Measurements from ENCODE around the gene ITPR2.
"Not testable (repeated sequence)": the region's sequence is repeated elsewhere in the genome, so short reads cannot be mapped to it uniquely, and the experiment has no call there.

The ITPR2 gene

DNA sequence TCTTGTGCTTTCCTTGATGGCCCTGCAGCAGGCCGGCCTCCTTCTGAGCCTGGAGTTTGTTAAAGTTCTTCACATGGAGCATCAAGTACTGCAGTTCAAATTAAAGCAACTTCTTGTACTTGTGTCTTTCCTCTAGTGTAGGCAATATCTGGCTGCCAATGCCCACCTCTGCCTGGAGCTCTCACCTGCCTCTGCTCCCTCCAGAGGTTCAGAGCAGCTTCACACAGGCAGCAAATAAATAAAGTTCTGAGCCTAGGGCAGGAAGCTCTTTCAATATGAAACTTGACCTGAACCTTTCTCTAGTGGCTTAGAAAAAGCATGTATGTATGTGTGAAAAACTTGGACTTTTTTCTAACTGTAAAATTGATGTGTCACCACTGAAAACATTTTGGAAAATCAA, 65.9 kb downstream of the ITPR2 start:
- in situ Hi-C loops (cut with HindIII; ENCODE audit: low sequenced_read_pairs) = no loop called here

- in situ Hi-C loops (cut with HindIII; ENCODE audit: low sequenced_read_pairs) = no loop called here
These were observed 70.8 kb downstream of the ITPR2 start for GRCh38 chr12:26762186-26762585.

DNA sequence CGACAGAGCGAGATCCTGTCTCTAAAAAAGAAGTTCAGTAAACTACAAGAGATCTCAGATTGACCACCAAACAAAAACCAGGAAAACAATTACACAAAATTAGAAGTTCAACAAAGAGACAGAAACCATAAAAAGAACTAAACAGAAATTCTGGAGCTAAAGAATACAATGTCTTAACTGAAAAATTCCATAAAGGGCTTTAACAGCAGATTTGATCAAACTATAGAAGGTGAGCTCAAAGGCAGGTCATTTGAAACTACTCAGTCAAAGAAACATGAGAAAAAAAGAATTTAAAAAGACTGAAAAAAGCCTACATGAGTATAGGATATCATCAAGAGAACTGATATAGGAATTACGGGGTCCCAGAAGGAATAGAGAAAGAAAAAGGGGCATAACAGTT, 71.2 kb downstream of the ITPR2 start:
- in situ Hi-C loops (cut with HindIII; ENCODE audit: low sequenced_read_pairs) = no loop called here

GRCh38 chr12:26760657-26761293, 72.2 kb downstream of the ITPR2 start:
- in situ Hi-C loops (cut with HindIII; ENCODE audit: low sequenced_read_pairs) = no loop called here

DNA sequence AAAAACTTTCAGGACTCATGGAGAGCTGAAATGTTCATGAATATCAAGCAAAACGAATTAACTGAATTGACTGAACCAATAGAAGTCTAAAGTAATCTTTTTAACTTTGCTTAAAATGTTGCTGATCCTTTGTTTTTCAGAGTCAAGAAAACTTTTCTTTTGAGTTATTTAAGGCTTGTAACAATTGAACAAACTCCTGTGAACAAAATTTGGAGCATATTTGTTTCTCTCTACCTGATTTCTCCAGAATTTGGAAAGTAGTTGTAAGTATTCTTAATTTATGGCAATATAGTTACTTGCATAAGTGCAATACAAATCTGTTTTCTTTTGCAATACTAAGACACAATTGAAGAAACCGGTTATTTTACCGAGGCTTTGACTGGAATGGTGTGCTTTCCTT, 77.6 kb downstream of the ITPR2 start:
- in situ Hi-C loops (cut with HindIII; ENCODE audit: low sequenced_read_pairs) = not testable (repeated sequence)

DNA sequence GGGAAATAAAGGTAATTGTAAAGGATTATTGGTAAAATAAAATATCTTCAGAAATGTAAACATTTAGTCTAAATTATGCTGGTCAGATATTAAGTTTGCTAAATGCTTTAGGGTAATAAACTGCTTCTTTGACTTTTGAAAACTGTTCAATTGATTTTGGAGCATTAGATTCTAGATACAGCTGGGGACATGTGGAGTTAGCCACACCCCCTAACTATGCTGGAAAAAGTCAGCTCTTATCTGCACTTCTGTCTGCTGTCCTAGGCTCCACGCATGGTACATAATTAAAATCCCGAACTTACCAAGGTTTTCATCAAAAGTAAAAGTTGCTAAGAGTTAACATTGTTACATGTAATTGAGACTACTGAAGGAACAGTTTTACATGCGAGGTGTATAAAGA, 78.8 kb downstream of the ITPR2 start:
- in situ Hi-C loops (cut with HindIII; ENCODE audit: low sequenced_read_pairs) = no loop called here

DNA sequence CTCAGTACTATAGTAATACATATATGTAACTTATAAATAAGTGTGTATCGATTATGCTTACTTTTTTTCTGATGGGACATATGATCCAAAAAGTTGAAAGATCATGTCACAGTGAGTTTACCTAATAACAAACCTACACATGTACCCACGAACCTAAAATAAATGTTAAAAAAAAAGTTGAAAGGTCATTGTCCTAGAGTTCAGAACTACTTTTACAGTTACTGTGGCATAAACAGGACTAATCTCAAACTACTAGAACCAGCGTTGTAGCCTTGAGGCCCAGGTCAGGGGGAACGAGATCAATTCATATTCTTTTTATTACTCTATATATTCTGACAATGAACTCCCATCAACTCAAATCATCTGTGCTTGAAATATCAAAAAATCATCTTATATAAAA, 81.8 kb downstream of the ITPR2 start:
- in situ Hi-C loops (cut with HindIII; ENCODE audit: low sequenced_read_pairs) = no loop called here

- in situ Hi-C loops (cut with HindIII; ENCODE audit: low sequenced_read_pairs) = no loop called here
These were observed 82.3 kb downstream of the ITPR2 start for GRCh38 chr12:26750531-26751175.

GRCh38 chr12:26749781-26750180, 83.2 kb downstream of the ITPR2 start:
- in situ Hi-C loops (cut with HindIII; ENCODE audit: low sequenced_read_pairs) = no loop called here

- in situ Hi-C loops (cut with HindIII; ENCODE audit: low sequenced_read_pairs) = no loop called here
These were observed 84.1 kb downstream of the ITPR2 start for GRCh38 chr12:26748741-26749431.

GRCh38 chr12:26748412-26748740, 84.6 kb downstream of the ITPR2 start:
- in situ Hi-C loops (cut with HindIII; ENCODE audit: low sequenced_read_pairs) = no loop called here

DNA sequence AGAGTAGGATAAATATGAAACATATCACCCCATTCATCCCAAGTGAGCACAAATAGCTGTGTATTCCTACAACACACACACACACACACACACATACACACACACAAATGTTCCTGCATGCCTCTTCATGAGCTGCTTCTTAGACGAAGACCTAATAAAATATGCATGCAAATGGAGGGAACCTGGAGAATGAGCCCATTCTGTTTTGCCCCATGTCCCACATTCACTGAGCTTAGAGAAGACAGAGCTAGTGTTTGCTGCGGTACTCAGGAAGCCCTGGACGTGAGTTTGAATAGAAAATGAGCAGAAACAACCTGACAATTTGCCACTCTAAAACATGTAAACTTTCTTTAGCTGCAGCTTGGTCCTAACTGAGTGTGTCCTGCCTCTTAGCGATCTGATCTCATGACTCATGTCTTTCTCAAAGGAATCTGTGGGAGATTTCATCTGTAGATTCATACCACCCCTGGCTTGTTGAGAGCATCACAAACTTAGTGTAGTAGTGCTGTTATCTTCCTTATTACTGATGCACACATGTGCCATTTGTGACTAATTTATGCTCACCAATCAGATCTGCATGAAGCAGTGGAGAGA, 86.8 kb downstream of the ITPR2 start:
- in situ Hi-C loops (cut with HindIII; ENCODE audit: low sequenced_read_pairs) = no loop called here

DNA sequence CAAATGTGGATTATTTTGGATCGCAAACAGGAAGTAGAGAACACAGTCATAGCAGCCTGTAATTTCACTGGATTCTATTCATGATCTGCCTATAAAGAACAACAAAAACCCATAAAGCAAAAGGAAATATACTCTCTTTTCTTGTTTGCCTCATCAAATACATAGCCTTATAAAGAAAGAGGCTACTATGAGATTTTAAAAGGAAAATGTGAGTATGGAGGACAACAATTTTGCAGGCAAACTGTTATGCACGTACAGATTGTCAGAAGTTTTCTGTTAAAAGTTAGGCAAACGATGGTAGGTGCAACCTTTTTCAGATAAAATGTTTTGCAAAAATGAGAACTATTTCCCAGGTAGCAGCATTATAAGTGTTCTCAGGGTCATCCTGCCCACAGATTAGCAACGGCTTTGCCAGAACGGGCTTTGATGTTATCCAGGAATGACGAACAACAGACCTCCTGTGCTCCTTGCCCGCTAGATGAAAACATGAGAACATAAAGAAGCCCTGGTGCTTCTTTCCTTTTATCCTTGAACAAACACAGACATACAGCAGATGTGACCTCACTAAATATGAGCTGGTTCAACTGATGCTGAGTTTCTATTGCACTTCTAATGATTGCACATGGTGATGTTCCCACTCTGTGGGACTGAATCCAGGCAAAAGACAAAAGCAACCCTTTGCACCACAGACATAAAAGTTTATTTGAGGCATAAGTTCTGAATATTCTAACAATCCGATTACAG, 88.1 kb downstream of the ITPR2 start:
- in situ Hi-C loops (cut with HindIII; ENCODE audit: low sequenced_read_pairs) = no loop called here

DNA sequence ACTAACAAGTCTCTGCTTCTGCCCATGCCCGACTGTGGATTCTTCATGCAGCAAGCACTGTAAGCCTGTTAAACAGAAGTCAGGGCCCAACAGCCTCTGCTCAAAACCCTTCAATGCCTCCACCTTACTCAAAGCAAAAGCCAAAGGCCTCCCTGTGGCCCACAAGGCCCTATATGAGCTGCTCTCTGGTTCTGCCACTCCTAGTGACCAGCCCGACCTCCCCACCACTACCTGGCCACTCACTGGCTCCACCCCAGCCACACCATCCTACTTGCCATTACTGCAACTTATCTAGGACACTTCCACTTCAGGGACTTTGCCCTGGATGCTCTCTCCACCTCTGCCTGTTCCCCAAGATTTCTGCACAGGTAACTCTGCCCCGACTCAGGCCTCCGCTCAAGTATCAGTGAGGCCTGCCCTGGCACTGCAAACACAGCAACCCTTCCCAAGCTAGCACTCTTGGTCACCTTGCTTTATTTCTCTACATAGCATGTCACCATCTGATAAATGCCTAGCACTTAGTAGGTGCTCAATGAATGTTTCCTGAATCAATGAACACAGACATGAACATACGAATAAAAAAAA, 88.9 kb downstream of the ITPR2 start:
- in situ Hi-C loops (cut with HindIII; ENCODE audit: low sequenced_read_pairs) = no loop called here

GRCh38 chr12:26741584-26742227, 91.3 kb downstream of the ITPR2 start:
- in situ Hi-C loops (cut with HindIII; ENCODE audit: low sequenced_read_pairs) = no loop called here

GRCh38 chr12:26740991-26741390, 92.0 kb downstream of the ITPR2 start:
- in situ Hi-C loops (cut with HindIII; ENCODE audit: low sequenced_read_pairs) = no loop called here

GRCh38 chr12:26740348-26740747, 92.6 kb downstream of the ITPR2 start:
- in situ Hi-C loops (cut with HindIII; ENCODE audit: low sequenced_read_pairs) = no loop called here

DNA sequence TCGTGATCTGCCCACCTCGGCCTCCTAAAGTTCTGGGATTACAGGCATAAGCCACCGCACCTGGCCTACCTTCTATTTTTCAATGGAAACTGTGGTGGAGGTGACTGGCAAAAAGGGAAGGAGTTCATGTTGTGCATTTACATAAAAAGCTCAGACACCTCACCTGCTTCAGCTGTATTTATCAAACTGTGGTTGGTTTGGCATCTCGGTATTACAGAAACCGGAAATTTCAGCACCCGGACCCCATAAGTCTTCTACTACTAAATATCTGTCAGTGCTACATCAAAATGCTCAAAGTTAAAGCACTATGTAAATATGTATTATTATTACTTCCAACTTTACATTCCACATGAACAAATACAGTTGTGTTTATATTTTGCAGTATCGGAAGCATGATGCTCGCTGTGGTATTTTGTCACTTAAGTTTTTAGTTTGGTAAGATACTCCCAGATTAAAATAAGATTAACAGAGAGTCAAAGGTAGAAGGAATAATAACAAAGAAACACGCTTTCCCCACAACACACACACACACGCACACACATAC, 95.4 kb downstream of the ITPR2 start:
- in situ Hi-C loops (cut with HindIII; ENCODE audit: low sequenced_read_pairs) = no loop called here

DNA sequence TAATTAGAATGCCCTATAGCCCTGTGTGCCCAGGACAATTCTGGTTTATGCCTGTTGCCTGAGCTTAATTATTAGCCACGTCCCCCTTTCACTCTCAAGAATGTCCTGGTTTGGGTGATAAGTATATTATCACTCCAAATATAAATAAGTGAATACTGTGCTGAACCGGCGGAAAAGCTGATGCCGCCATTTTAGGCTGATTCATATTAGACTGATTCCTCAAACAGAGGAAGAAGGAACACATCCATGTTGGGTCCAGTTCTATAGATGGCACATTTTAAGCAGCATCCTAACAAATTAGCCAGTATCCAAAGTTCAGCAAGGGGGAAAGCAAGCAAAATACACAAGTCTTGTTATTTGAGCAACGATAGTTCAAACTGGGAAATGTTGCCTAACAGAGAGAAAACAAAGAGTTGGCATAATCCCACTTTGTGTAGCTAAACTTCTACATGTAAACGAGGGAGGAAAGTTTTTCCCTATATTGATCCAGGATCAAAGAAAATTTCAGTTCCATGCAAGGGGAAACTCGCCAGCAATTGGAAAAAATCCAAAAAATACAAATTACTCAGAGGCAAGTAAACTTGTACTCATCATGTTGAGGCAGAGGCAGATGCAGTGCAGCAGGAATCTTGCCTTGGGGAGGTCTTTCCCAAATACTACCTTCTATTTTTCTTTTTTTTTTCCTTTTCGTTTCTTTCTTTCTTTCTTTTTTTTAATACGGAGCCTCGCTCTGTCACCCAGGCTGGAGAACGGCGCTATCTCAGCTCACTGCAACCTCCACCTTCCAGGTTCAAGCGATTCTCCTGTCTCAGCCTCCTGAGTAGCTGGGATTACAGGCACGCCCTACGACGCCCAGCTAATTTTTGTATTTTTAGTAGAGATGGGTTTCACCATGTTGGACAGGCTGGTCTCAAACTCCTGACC, 96.2 kb downstream of the ITPR2 start:
- in situ Hi-C loops (cut with HindIII; ENCODE audit: low sequenced_read_pairs) = no loop called here
